HEK293 (cell line): ENCODE measurements around the gene SPHK1.

Experiments
- CTCF ChIA-PET: fragments of 350-600 bp; formaldehyde crosslinking; extraction: SDS; loops from one replicate; lab custom pipeline; 2021; ENCODE audit warnings: antibody characterized with exemption; lab: Yijun Ruan, JAX
- POLR2A ChIA-PET: fragments of 300-600 bp; formaldehyde crosslinking; extraction: SDS; loops from one replicate; lab custom pipeline; 2020; ENCODE audit warnings: antibody characterized with exemption, inconsistent platforms; lab: Yijun Ruan, JAX
- H3K27ac ChIP-seq: fragments of 200-500 bp; sonication (Bioruptor generic); 2 replicates; pipeline ENCODE4 v1.5.1; 2014; ENCODE audit warnings: low read depth, low read length, control low read depth, inconsistent platforms; ENCODE audit errors: extremely low read depth
- H3K36me3 ChIP-seq, 2 experiments: fragments of 200-500 bp in 1 of 2; sonication (Bioruptor generic) in 1 of 2; 1 replicate in 1 of 2; 2 replicates in 1 of 2; pipeline ENCODE4 v1.5.1; 2014 to 2017; ENCODE audit warnings: inconsistent platforms in 2 of 2, low read length in 2 of 2; ENCODE audit not compliant: control insufficient read depth in 2 of 2, insufficient read depth in 1 of 2
- H3K4me1 ChIP-seq: fragments of 200-500 bp; sonication (Bioruptor generic); 2 replicates; pipeline ENCODE4 v1.5.1; 2014; ENCODE audit warnings: mild to moderate bottlenecking, low read length, inconsistent platforms; ENCODE audit not compliant: control insufficient read depth, insufficient read depth
- H3K4me3 ChIP-seq: 2 replicates; pipeline ENCODE4 v1.5.1; 2011; ENCODE audit warnings: low read depth, mild to moderate bottlenecking, control low read depth, low read length, moderate library complexity
- H3K9me3 ChIP-seq: fragments of 200-500 bp; sonication (Bioruptor generic); 2 replicates; pipeline ENCODE4 v1.5.1; 2014; ENCODE audit warnings: low read depth, low read length, inconsistent platforms; ENCODE audit not compliant: control insufficient read depth, insufficient read depth
- BCL11A ChIP-seq: fragments of 450-650 bp; formaldehyde crosslinking; IDR thresholded peaks from 2 replicates; pipeline ENCODE4 v1.5.1; 2016; ENCODE audit warnings: low read depth, missing biosample characterization, missing genetic modification characterization
- FEZF1 ChIP-seq: fragments of 450-650 bp; formaldehyde crosslinking; IDR thresholded peaks from 2 replicates; pipeline ENCODE4 v1.5.1; 2016; ENCODE audit warnings: missing biosample characterization, missing genetic modification characterization
- KLF8 ChIP-seq: fragments of 450-650 bp; formaldehyde crosslinking; IDR thresholded peaks from 2 replicates; pipeline ENCODE4 v1.5.1; 2016; ENCODE audit warnings: missing biosample characterization, missing genetic modification characterization
- MZF1 ChIP-seq: fragments of 450-650 bp; formaldehyde crosslinking; IDR thresholded peaks from 2 replicates; pipeline ENCODE4 v1.5.1; 2017; ENCODE audit warnings: missing biosample characterization, missing genetic modification characterization, borderline replicate concordance
- REPIN1 ChIP-seq: fragments of 450-650 bp; formaldehyde crosslinking; IDR thresholded peaks from 2 replicates; pipeline ENCODE4 v1.5.1; 2017; ENCODE audit warnings: missing biosample characterization, missing genetic modification characterization, low read depth
- ZBTB20 ChIP-seq: fragments of 450-650 bp; formaldehyde crosslinking; IDR thresholded peaks from 2 replicates; pipeline ENCODE4 v1.5.1; 2016; ENCODE audit warnings: missing biosample characterization, missing genetic modification characterization
- ZBTB7A ChIP-seq: fragments of 450-650 bp; formaldehyde crosslinking; IDR thresholded peaks from 2 replicates; pipeline ENCODE4 v1.5.1; 2016; ENCODE audit warnings: low read depth, missing biosample characterization, missing genetic modification characterization
- ZNF114 ChIP-seq: fragments of 450-650 bp; formaldehyde crosslinking; IDR thresholded peaks from 2 replicates; pipeline ENCODE4 v1.5.0; 2017; ENCODE audit warnings: missing biosample characterization, missing genetic modification characterization
- ZNF174 ChIP-seq: fragments of 450-650 bp; formaldehyde crosslinking; IDR thresholded peaks from 2 replicates; pipeline ENCODE4 v1.5.0; 2017; ENCODE audit warnings: missing biosample characterization, mild to moderate bottlenecking, missing genetic modification characterization
- ZNF19 ChIP-seq: fragments of 450-650 bp; formaldehyde crosslinking; IDR thresholded peaks from 2 replicates; pipeline ENCODE4; 2016; ENCODE audit warnings: missing biosample characterization, missing genetic modification characterization, low read depth
- ZNF266 ChIP-seq: fragments of 450-650 bp; formaldehyde crosslinking; IDR thresholded peaks from 2 replicates; pipeline ENCODE4 v1.5.1; 2016; ENCODE audit warnings: missing biosample characterization, missing genetic modification characterization, low read depth
- ZNF473 ChIP-seq: fragments of 450-650 bp; formaldehyde crosslinking; IDR thresholded peaks from 2 replicates; pipeline ENCODE4 v1.5.1; 2017; ENCODE audit warnings: missing biosample characterization, missing genetic modification characterization
- ZNF561 ChIP-seq: fragments of 450-650 bp; IDR thresholded peaks from 2 replicates; pipeline ENCODE4 v1.5.1; 2018; ENCODE audit warnings: missing biosample characterization, missing genetic modification characterization, borderline replicate concordance
- ZNF654 ChIP-seq: fragments of 450-650 bp; formaldehyde crosslinking; IDR thresholded peaks from 2 replicates; pipeline ENCODE4 v1.5.1; 2016; ENCODE audit warnings: low read depth, missing biosample characterization, missing genetic modification characterization
- ZNF792 ChIP-seq: fragments of 450-650 bp; formaldehyde crosslinking; IDR thresholded peaks from 2 replicates; pipeline ENCODE4 v1.5.1; 2016; ENCODE audit warnings: missing biosample characterization, missing genetic modification characterization
- ZSCAN30 ChIP-seq: fragments of 450-650 bp; IDR thresholded peaks from 2 replicates; pipeline ENCODE4 v1.5.1; 2018; ENCODE audit warnings: missing biosample characterization, mild to moderate bottlenecking, missing genetic modification characterization, moderate library complexity
- ZXDB ChIP-seq: fragments of 450-650 bp; formaldehyde crosslinking; IDR thresholded peaks from 2 replicates; pipeline ENCODE4 v1.5.1; 2016; ENCODE audit warnings: missing biosample characterization, missing genetic modification characterization
- TF ChIP-seq, protein P1 (sequence below): fragments of 450-650 bp; formaldehyde crosslinking; IDR thresholded peaks from 2 replicates; pipeline ENCODE4 v1.5.1; 2016; ENCODE audit warnings: missing biosample characterization, missing genetic modification characterization
- TF ChIP-seq, protein P2 (sequence below): fragments of 450-650 bp; formaldehyde crosslinking; IDR thresholded peaks from 2 replicates; pipeline ENCODE4 v1.5.1; 2016; ENCODE audit warnings: missing biosample characterization, missing genetic modification characterization
- TF ChIP-seq, protein P3 (sequence below): fragments of 450-650 bp; formaldehyde crosslinking; IDR thresholded peaks from 2 replicates; pipeline ENCODE4 v1.5.1; 2017; ENCODE audit warnings: missing biosample characterization, missing genetic modification characterization

Gene SPHK1

DNA sequence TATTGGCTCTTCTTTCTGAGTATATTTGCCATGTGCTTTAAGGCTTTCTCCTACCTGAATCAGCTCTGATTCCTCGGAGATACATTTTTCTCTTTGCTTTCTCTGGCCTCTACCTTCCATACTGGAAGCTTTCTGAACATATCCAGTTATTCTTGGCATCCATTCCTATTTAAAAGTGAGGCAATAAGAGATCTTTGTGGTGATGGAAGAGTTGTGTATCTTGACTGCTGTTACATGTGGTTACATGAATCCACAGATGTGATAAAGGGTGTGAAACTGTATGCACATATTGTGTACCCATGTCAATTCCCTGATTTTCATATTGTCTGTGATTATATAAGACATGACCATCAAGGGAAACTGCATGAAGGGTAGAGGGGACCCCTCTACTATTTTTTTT lies 44.1 kb downstream of the SPHK1 start:
- H3K27ac ChIP-seq = no peak overlapping the region
- H3K36me3 ChIP-seq = no peaks in the 10 kb centered on the region
- H3K9me3 ChIP-seq = no peaks in the 10 kb centered on the region
- H3K4me3 ChIP-seq = no peak overlapping the region
- ChIA-PET CTCF (interaction anchor here (0.5 to 0.9 kb wide), 2 partner anchors 9 to 11 kb away, joined by 3 read pairs; no protein-coding TSS in a partner anchor), POLR2A (no interaction called here)
- TF ChIP-seq ZNF19 (tag by site-specific recombination) = no peak
- TF ChIP-seq FEZF1 (tag by site-specific recombination) = no peak
- TF ChIP-seq, protein P1, sequence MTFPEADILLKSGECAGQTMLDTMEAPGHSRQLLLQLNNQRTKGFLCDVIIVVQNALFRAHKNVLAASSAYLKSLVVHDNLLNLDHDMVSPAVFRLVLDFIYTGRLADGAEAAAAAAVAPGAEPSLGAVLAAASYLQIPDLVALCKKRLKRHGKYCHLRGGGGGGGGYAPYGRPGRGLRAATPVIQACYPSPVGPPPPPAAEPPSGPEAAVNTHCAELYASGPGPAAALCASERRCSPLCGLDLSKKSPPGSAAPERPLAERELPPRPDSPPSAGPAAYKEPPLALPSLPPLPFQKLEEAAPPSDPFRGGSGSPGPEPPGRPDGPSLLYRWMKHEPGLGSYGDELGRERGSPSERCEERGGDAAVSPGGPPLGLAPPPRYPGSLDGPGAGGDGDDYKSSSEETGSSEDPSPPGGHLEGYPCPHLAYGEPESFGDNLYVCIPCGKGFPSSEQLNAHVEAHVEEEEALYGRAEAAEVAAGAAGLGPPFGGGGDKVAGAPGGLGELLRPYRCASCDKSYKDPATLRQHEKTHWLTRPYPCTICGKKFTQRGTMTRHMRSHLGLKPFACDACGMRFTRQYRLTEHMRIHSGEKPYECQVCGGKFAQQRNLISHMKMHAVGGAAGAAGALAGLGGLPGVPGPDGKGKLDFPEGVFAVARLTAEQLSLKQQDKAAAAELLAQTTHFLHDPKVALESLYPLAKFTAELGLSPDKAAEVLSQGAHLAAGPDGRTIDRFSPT (tag by site-specific recombination) = no peak
- TF ChIP-seq ZNF174 (tag by site-specific recombination) = no peak
- no peak for TF ChIP-seq ZNF114 (tag by site-specific recombination)
- TF ChIP-seq MZF1 (tag by site-specific recombination) = no peak
- no peak for TF ChIP-seq ZBTB7A
- no peak for TF ChIP-seq KLF8
- TF ChIP-seq ZSCAN30 (tag by site-specific recombination) = no peak
- no peak for TF ChIP-seq ZNF473
- no peak for TF ChIP-seq ZBTB20 (tag by site-specific recombination)
- no peak for TF ChIP-seq REPIN1 (tag by site-specific recombination)
- no peaks in the 10 kb centered on the region for H3K4me1 ChIP-seq

DNA sequence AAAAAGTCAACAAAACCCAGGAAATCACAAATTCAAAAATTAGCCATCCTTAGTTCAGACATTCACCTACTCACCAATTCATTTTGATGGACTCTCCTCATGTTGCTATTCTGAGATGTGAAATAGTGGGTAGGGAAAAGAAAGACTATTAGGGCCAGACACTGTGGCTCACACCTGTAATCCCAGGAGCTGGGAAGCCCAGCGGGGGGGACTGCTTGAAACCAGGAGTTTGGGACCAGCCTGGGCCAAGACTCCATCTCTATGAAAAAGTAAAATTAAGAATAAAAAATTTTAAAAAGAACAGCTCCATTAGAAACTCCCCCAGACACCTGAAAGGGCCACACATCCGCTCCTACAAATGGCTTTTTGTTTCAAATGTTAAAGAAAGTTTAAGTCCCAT lies 47.1 kb downstream of the SPHK1 start:
- Histone ChIP-seq H3K4me1 (no peaks in the 10 kb centered on the region), H3K36me3 (peaks cover 0 to 9% of the 10 kb centered on the region in 2 experiments; a peak in 1 of 3 replicates), H3K9me3 (no peaks in the 10 kb centered on the region), H3K4me3 (no peak overlapping the region), H3K27ac (no peak overlapping the region)
- TF ChIP-seq ZNF792 (tag by site-specific recombination) (no peak), BCL11A (no peak), ZNF266 (no peak), ZNF561 (tag by site-specific recombination) (no peak), ZXDB (tag by site-specific recombination) (no peak), ZNF654 (tag by site-specific recombination) (no peak), ZNF473 (no peak)
- TF ChIP-seq, protein P2, sequence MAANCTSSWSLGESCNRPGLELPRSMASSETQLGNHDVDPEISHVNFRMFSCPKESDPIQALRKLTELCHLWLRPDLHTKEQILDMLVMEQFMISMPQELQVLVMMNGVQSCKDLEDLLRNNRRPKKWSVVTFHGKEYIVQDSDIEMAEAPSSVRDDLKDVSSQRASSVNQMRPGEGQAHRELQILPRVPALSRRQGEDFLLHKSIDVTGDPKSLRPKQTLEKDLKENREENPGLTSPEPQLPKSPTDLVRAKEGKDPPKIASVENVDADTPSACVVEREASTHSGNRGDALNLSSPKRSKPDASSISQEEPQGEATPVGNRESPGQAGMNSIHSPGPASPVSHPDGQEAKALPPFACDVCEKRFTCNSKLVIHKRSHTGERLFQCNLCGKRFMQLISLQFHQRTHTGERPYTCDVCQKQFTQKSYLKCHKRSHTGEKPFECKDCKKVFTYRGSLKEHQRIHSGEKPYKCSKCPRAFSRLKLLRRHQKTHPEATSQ (tag by site-specific recombination) = no peak
- TF ChIP-seq, protein P3, sequence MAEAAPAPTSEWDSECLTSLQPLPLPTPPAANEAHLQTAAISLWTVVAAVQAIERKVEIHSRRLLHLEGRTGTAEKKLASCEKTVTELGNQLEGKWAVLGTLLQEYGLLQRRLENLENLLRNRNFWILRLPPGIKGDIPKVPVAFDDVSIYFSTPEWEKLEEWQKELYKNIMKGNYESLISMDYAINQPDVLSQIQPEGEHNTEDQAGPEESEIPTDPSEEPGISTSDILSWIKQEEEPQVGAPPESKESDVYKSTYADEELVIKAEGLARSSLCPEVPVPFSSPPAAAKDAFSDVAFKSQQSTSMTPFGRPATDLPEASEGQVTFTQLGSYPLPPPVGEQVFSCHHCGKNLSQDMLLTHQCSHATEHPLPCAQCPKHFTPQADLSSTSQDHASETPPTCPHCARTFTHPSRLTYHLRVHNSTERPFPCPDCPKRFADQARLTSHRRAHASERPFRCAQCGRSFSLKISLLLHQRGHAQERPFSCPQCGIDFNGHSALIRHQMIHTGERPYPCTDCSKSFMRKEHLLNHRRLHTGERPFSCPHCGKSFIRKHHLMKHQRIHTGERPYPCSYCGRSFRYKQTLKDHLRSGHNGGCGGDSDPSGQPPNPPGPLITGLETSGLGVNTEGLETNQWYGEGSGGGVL (tag by site-specific recombination) = no peak
- POLR2A ChIA-PET = no interaction called here
- CTCF ChIA-PET = interaction anchor here (0.6 to 2.0 kb wide), 7 partner anchors 10 to 122 kb away, joined by 3 to 6 read pairs (median 3); no protein-coding TSS in a partner anchor
